Esophagus muscularis mucosa (tissue), 4 donors: ENCODE measurements around the gene PRKCE.

ENCODE experiments used
- EP300 ChIP-seq: sonication (generic); formaldehyde crosslinking; IDR thresholded peaks from one replicate; pipeline ENCODE4 v1.6.1; 2017; ENCODE audit warnings: antibody characterized with exemption
- POLR2A ChIP-seq: fragments of 450-650 bp; IDR thresholded peaks from one replicate; pipeline ENCODE4 v1.6.1; 2017; ENCODE audit warnings: antibody characterized with exemption, moderate library complexity, mild to moderate bottlenecking, low read depth
- POLR2AphosphoS5 ChIP-seq, 2 donors: sonication (generic); formaldehyde crosslinking; IDR thresholded peaks; one replicate each; pipeline ENCODE4 v1.6.1; 2017; ENCODE audit warnings: antibody characterized with exemption in 2 of 2
- TF ChIP-seq, protein P1 (sequence below), 3 experiments: fragments of 200-600 bp in 2 of 3; fragments of 450-650 bp in 1 of 3; sonication (generic) in 2 of 3; IDR thresholded peaks; one replicate each; pipeline ENCODE4 v1.5.1; 2017 to 2019; ENCODE audit warnings: antibody characterized with exemption in 3 of 3, mild to moderate bottlenecking in 2 of 3, moderate library complexity in 1 of 3

DNA sequence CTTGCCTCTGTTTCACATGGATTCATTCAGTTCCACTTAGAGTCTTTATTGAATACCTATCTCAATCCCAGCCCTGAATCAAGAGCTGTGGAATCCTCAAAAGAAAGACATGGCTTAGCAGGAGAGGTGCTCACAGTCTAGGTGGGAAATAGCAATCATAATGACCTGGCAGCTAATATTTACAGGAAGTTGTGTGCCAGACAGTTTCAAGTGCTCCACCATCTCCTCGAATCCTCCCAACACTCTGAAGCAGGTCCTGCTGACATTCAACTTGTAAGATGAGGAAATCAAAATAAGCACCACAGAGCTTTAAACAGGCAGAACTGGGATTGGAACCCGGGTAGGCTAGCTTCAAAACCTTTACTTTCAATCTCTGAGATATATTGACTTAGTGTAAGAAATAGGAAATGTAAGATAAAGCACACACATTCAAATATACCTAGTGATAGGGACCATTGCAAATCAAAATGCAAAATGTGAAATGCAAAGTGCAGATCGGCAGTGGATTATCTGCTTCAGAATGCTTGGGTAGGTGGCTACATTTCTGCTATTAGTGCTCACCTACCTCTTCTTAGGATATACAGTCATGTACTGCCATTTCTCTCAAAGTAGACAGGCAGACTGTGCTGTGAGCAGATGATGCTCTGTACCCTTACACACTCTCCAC is 182.0 kb downstream of the PRKCE start:
- TF ChIP-seq POLR2A (no peak), POLR2AphosphoS5 (IDR thresholded peaks at IDR 0.05) (no peak), EP300 (no peak)
- TF ChIP-seq, protein P1, sequence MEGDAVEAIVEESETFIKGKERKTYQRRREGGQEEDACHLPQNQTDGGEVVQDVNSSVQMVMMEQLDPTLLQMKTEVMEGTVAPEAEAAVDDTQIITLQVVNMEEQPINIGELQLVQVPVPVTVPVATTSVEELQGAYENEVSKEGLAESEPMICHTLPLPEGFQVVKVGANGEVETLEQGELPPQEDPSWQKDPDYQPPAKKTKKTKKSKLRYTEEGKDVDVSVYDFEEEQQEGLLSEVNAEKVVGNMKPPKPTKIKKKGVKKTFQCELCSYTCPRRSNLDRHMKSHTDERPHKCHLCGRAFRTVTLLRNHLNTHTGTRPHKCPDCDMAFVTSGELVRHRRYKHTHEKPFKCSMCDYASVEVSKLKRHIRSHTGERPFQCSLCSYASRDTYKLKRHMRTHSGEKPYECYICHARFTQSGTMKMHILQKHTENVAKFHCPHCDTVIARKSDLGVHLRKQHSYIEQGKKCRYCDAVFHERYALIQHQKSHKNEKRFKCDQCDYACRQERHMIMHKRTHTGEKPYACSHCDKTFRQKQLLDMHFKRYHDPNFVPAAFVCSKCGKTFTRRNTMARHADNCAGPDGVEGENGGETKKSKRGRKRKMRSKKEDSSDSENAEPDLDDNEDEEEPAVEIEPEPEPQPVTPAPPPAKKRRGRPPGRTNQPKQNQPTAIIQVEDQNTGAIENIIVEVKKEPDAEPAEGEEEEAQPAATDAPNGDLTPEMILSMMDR (IDR thresholded peaks at IDR 0.05), result no peak
